SIG-M5 treated with dmso at 0.1 percent for 504 hours (cell line): ENCODE measurements around the gene SLC19A1.

Experiments
- DNase-seq: peaks from one replicate; lab custom pipeline; 2025; ENCODE audit not compliant: unreplicated experiment; lab: John Stamatoyannopoulos, UW

The SLC19A1 gene

GRCh38 chr21:45545691-45546531 lies 3.7 kb upstream of the SLC19A1 start:
- no peak for DNase-seq

GRCh38 chr21:45545236-45545570 lies 3.0 kb upstream of the SLC19A1 start:
- DNase-seq = no peak

DNA sequence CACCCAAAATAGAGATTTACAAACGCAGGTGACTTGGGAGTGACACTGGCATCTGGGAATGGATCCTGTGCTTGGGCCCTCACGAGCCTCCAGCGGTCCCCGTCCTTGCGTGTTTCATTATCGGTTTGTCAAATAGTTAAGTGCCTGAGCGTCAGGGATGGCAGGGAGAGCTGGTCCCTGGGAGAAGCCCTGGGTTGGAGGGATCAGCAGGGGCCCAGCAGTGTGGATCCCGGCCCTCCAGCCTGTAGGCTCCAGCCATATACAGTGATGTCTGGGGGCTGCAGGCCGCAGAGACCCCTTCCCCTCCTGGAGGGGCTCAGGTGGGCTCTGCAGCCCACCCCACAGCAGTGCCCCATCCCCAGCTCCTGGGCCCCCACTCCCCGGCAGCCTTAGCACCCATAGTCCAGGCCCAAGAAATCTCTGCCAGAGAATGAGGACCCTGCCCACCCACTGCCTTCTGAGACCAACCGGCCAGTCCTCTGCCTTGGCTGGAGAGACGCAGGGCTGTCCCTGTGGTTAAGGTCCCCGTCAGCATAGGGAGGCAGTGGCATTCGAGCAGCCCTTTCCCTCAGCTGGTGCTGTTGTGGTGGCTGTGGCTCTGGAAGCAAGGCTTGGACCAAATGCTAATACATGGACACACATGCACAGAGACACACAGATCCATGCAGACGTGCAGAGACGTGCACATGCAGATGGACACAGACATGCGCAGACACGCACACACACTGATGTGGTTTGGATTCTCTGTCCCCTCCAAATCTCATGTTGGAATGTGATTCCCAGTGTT lies 2.4 kb upstream of the SLC19A1 start:
- no peak for DNase-seq

DNA sequence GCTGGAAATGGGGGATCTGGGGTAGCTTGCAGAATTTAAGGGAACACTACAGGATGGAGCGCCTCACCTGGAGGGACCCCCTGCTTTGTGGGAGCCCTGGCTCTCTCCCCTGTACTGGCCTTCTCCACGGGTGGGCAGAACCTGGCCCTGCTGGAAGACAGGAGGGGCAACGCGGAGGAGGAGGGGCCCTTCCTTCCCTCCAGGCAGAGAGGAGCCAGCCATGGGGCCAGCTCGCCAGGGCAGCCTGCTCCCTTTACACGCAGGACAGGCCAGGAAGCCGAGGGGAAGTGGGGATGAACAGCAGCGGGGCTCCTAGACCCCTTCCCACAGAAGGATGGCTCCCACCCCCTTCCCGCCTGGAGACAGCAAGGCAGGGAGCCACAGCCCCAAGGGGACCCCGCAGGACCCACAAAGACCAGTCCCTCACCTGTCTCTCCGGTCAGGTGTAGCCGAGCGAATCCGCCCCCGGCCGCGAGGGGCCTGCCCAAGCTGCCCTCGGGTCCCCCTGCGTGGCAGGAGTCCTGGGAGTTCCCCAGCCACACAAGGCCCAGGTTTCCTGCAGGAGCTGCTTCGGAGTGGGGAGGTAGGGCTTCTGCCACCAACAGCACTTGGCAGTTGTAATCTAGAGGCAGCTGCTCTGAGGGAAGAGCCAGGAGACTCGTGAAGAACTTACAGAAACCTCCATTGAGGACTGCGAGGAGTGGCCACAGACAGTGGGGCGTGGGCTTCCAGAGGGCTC lies 1.6 kb upstream of the SLC19A1 start:
- DNase-seq = no peak

- DNase-seq = no peak
These were observed 1.1 kb upstream of the SLC19A1 start for GRCh38 chr21:45543371-45543709.

- no peak for DNase-seq
These were observed 579 bp upstream of the SLC19A1 start for GRCh38 chr21:45542667-45543370.

GRCh38 chr21:45541221-45542039 lies 810 bp downstream of the SLC19A1 start:
- peak; percentile 80 for DNase-seq

DNA sequence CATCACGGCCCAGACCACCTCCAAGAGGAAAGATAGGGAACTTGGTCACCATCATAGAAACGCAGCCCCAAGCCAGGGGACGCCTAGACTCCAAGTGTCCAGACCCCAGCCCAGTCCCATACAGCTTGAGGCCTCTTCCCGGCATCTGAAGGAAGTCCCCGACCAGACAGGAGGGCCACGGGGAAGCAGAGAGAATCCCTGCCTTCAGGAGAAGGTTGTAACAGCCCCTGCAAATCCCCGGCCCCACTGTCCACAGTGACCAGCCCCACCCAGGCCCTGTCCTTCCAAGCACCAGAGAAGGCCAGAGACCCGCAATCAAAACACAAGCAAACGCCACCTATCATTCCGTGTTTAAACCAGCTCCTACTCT lies 1.7 kb downstream of the SLC19A1 start:
- DNase-seq = no peak

DNA sequence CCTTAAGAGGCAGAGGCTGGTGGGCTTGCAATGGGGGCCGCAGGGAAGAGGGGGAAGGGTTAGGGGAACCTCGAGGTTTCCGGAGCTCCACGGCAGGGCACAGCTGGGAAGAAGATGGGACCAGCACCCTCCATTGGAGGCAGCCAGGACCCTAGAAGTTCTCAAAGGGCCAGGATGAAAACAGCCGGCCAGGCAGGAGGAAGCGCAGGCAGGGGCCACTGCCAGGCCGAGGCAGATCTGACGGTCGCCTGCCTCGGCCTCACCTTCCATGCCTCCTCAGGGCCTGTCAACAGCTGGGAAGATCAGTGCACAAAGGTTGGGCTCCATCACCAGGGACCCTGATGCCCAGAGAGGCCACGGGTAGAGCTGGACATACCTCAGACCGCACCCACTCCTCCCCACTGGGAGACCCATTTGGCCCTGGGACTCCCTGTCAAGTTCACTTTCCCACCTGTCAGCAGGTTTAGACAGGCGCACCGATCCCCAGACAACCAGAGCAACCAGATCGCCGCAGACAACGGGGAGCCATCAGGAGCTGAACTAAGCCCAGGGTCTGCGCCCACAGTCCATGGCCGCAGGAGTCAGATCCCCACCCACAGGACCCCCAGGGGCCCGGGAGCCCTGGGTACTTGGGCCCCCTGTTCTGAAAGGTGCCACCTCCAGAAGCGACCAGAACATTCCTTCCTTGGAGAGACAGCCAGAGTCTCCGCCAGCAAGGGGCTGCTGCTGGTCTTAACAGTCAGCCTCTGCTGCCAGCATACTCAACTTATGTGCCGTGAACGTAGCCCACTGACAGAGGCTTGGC lies 2.2 kb downstream of the SLC19A1 start:
- DNase-seq = no peak

DNA sequence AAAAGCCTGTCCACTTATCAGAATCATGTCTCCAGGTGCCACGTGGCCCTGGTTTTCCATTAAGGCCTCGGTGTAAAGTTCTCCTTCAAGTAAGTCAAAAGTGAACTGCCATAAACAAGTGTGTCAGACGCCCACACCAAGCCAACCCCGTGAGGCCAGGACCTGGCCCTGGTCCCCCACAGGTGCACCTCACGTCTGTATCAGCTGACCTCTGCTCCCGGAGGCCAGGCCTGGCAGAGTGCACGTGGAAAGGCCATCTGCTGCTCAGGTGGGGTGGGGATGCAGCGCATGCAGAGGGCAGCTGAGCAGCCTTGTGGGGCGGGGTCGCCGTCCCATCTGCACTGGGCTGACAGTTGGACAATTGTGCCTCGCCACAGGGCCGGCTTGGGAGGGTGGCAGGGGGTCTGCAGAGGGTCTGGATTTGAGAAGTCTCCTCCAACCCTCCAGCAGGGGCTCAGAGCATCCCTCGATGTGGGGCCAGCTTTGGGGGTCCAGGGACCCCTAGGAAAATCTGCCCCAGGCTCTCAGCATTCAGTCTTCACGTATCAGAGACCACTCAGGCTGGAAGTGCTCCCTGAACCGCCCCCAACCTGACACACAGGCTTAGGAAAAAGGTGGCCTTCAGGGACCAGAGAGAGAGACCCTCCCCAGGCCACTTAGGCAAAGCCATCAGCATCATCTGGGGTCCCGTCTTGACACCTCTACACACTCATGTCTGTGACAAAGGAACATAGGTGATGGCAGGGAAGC lies 3.0 kb downstream of the SLC19A1 start:
- DNase-seq = no peak

DNA sequence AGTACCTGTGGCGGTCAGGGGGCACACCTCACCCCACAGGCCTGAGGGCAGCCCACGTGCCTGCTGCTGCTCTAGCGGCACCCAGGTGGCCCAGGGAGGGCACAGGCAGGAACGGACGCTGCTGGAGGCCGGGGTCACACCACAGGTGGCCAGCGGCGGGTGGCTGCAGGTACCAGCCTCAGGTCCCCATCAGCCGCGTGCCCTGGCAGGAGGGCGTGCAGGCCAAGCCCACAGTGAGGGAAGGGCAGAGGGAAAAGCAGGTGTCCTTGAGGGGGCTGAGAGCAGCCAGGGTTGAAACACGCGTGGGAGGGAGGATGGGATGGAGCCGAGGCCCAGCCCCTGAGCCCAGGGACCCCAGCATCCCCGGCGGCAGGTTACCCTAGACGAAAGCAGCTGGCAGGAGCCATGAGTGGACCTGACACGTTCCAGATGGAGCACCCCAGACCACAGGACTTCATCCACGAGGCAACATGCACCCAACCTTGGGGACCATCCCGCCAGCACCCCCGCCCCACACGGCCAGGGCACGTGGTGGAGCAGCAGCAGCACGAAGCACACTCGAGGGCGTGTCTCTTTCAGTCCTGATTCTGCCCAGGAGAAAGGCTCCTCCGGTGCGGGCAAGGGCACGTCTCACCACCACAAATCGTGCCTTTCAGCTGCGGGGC lies 3.7 kb downstream of the SLC19A1 start:
- no peak for DNase-seq

- no peak for DNase-seq
These were observed 4.4 kb downstream of the SLC19A1 start for GRCh38 chr21:45537746-45538291.

DNA sequence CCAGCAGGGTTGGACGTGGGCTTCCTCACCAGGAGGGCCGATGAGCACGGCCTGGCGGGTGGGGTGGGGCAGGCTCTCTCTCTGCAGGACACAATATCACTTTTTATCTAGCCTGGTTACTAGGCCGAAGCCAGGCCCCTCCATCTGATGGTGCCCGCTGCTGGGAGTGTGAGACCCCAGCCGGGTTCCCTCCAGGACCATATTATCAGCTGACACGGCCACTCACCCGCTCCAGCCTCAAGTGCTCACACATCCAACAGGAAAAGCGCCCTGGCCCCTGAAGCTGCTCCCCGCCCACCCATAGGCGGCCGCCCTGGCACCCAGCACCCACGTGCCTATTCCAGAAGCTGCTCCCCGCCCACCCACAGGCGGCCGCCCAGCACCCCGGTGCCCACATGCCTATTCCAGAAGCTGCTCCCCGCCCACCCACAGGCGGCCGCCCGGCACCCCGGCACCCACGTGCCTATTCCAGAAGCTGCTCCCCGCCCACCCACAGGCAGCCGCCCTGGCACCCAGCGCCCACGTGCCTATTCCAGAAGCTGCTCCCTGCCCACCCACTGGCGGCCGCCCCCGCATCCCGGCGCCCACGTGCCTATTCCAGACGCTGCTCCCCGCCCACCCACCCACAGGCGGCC lies 5.0 kb downstream of the SLC19A1 start:
- no peak for DNase-seq

DNA sequence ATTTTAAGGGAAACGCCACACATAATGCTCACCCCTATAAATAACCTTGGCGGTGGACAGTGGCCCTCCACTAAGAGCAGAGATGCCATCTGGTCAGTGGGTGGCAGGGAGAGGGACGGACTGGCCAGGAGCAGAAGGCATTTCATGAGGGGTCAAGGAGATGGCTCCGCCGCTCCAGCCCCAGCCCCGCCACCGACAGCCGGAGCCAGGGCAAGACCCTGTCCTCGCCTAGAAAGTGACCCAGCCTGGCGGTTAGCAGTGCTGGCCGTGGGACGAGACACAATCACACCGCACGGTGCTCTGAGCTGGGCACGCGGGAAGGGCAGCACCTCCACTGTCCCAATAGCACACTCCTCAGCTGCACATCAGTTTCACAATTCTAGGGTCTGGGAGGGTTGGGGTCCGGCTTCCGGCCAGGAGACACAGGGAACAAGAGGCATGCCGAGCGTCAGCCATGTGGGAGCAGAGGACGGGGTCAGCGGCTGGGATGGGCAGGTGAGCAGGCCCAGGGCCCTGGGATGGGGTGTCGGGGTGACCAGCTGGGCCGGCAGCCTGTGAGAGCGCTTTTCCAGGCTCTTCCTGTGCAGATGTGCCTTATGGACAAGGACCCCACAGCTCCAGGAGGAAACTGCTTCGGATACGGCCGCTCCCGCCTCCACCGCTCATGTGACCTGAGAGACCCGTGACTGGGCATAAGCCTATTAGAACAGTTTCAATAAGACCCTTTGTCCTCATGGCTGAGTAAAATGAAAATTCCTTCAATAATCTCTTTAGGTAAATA lies 5.7 kb downstream of the SLC19A1 start:
- no peak for DNase-seq

DNA sequence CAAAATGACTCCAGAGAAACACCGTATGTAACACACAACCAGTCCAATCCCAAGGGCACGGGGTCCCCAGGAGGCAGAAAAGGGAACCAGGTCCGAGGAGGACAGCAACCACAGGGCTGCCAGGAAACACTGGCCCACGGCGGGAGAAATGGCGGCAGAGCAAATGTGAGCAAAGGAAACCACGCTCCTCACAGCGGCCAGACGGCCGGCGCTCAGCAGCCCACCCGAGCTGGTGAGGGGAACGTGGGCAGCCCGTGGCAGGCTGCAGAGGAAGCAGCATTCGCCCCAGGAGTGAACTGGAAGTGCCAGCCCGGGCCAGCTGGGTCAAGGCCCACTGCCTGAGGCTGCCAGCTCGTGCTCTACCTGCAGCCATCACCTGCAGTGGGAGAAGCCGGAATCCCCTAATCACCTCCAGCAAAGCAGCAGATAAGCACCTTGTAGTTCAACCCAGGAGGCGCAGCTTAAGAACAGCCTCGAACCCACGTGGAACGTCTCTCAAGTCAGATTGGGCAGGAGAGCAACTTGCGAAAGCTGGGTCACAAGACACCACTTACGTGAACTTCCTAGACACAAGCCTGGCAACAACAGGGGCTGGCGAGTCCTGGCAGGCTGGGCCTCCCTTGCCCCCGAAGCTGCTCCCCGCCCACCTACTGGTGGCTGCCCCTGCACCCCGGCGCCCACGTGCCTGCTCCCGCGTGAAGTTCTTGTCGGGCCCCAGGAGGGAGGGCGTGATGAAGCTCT lies 6.7 kb downstream of the SLC19A1 start:
- peak; percentile 53 for DNase-seq

- DNase-seq = no peak
These were observed 7.5 kb downstream of the SLC19A1 start for GRCh38 chr21:45534636-45535331.
